ENCODE data around the gene ABHD8. TPM values are rescaled to one million over a fixed set of nuclear protein-coding genes. Genes with fewer than 3 reads are reported as not detected.
A peak's percentile ranks its signal among the peaks of the same experiment; 100 is the strongest.

The ABHD8 gene
- total RNA-seq, 2 donors from 2014 or later: 20.1 to 21.6 TPM

DNA sequence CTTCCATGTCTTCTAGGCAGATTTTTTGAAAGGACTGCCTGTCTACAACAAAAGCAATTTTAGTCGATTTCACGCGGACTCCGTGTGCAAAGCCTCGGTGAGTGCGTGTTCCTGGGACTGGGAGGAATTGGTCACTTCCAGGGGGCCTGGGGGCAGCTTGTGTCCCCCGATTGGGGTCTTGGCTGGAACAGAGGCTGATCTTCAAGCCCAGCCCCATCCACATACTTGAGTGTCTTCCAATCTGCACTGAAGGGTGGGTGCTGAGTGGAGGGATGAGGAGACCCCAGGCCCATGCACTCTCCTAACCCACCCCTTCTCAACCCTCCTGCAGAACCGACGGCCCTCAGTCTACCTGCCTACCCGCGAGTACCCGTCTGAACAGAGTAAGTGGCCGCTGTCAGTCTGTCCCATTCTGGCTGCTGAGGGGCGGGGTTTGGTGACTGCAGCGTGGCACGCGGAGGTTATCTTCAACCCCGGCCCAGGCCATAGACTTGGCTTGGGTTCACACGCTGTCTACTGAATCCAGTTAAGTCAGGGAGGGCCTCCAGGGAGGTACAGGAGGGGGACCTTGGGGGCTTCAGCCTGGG is 10.9 kb upstream of the ABHD8 start:
- Histone ChIP-seq H3K36me3 (no peaks in the 10 kb centered on the region), H3K27me3 (replicated peaks; ENCODE audit: insufficient read depth) (no peaks in the 10 kb centered on the region), H3K27ac (no peak overlapping the region), H3K4me1 (replicated peaks) (peaks cover 8% of the 10 kb centered on the region), H3K4me3 (no peak overlapping the region), H3K9me3 (no peaks in the 10 kb centered on the region)
- 92% methylated on average over 19 of the region's 19 CpGs for WGBS
- TF ChIP-seq POLR2A (IDR thresholded peaks at IDR 0.05): no peak
- TF ChIP-seq, protein P1, sequence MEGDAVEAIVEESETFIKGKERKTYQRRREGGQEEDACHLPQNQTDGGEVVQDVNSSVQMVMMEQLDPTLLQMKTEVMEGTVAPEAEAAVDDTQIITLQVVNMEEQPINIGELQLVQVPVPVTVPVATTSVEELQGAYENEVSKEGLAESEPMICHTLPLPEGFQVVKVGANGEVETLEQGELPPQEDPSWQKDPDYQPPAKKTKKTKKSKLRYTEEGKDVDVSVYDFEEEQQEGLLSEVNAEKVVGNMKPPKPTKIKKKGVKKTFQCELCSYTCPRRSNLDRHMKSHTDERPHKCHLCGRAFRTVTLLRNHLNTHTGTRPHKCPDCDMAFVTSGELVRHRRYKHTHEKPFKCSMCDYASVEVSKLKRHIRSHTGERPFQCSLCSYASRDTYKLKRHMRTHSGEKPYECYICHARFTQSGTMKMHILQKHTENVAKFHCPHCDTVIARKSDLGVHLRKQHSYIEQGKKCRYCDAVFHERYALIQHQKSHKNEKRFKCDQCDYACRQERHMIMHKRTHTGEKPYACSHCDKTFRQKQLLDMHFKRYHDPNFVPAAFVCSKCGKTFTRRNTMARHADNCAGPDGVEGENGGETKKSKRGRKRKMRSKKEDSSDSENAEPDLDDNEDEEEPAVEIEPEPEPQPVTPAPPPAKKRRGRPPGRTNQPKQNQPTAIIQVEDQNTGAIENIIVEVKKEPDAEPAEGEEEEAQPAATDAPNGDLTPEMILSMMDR (IDR thresholded peaks at IDR 0.05): no peak
- no peak for TF ChIP-seq POLR2AphosphoS5 (IDR thresholded peaks at IDR 0.05)
- no peak for DNase-seq (ENCODE audit: low spot score)
- intact Hi-C loops (cut with DNase I): no loop called here

DNA sequence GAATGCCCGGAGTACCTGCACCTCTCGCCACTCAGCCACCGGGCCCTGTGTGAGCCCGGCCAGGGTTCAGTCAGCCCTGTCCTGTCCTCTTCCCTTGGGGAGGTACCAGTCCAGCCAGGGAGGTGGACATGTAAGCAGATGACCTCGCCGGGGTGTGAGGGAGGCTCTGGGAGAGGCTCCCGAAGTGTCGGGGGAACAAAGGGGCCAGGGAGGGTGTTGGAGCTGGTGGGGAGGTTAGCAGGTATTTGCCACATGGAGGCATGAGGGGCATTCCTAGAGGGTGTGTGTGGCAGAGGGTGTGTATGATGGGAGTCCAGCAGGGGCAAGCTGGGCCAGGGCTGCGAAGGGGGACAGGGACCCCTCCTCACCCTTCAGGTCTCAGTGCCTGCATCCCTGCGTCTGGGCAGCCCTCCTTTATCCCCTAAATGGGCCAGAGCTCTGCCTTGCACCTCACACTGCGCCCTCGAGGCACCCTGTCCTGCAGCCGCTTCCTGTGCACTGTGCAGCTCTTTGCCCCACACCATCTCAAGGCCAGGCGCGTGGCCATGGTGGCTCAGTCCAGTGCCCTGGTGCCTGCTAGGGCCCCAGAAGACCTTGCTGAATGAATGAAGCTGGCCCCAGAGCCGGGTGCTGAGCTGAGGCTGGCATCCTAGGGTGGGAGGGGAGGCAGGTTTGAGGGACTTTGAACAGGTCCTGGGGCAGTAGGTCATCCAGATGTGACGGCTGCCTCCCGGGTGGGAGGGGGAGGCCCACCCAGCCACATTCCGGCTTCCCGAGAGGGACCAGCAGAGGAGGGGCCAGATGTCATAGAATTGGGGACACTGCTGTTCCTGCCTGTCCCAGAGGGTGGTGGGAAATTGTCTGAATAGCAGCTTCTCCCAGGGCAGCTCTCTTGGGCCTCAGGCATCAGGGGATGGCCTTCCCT is 9.2 kb upstream of the ABHD8 start:
- 80% methylated on average over 18 of the region's 20 CpGs for WGBS
- Histone ChIP-seq H3K36me3 (no peaks in the 10 kb centered on the region), H3K4me3 (no peak overlapping the region), H3K27me3 (replicated peaks; ENCODE audit: insufficient read depth) (no peaks in the 10 kb centered on the region), H3K9me3 (no peaks in the 10 kb centered on the region), H3K4me1 (replicated peaks) (peaks cover 8% of the 10 kb centered on the region), H3K27ac (no peak overlapping the region)
- DNase-seq (ENCODE audit: low spot score): no peak
- intact Hi-C loops (cut with DNase I): no loop called here
- TF ChIP-seq POLR2AphosphoS5 (IDR thresholded peaks at IDR 0.05) (no peak), POLR2A (IDR thresholded peaks at IDR 0.05) (no peak)
- TF ChIP-seq, protein P1 (IDR thresholded peaks at IDR 0.05): no peak

DNA sequence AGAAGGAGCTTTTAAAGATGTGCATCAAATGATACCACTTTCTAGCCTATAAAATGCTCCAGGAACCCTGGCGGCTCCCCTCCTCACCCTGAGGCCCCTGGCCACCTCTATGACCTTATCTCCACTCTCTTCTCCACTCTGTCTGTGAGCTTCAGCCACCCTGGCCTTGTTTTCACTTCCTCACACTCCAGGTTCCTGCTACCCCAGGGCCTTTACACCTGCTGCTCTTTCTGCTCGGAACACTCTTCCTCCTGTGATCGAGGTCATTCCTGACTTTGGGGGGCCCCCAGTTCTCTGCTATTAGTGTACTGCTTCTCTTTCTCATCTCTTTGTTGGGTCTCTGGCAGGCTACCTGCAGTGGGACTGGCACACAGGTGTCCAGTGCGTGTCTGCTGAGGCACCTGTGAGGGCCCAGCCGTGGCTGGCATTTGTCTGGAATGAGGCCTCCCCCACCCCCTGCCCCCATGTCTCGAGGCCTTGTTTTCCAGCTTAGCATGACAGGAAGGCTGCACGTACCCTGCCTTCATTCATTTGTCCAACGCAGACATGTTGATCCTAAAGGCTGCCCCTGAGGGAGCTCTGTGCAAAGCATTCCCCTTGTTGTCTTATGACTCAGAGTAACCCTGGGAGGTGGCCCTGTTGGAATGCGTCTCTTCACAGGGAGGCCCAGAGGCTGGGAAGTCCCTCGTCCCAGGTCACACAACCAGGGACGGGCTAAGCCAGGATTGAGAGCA is 8.4 kb upstream of the ABHD8 start:
- no peak overlapping the region for H3K4me3 ChIP-seq
- TF ChIP-seq POLR2AphosphoS5 (IDR thresholded peaks at IDR 0.05) (no peak), POLR2A (IDR thresholded peaks at IDR 0.05) (no peak)
- TF ChIP-seq, protein P1 (IDR thresholded peaks at IDR 0.05): no peak
- intact Hi-C loops (cut with DNase I): no loop called here
- H3K27me3 ChIP-seq (replicated peaks; ENCODE audit: insufficient read depth): no peaks in the 10 kb centered on the region
- H3K9me3 ChIP-seq: no peaks in the 10 kb centered on the region
- no peak for DNase-seq (ENCODE audit: low spot score)
- 73% methylated on average over 11 of the region's 11 CpGs for WGBS
- peaks cover 9% of the 10 kb centered on the region for H3K4me1 ChIP-seq (replicated peaks)
- H3K27ac ChIP-seq: no peak overlapping the region
- no peaks in the 10 kb centered on the region for H3K36me3 ChIP-seq

DNA sequence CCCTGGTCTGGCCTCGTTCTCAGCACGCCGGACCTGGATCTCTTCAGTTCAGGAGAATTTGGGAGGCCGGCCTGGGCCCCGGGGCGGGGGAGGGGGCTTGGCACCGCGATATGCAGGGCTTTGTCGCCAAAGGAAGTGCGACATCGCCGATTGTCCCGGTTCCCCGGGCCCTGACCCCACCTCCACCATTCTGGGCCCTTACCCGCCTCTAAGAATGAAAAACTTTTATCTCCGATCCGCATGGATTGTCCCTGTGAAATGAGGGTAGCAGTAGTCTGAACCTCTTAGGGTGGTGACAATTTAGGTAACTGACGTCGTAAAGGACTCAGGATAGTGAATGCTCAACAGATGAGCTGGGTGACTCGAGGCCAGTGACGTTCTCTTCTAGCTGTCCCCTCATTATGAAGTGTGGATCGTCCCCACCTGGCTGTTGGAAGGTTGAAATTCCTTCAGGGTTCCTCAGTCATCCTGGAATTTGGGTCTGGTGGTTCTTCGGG is 6.8 kb upstream of the ABHD8 start:
- Histone ChIP-seq H3K27ac (peak overlapping the region; percentile 52 to 69), H3K9me3 (no peaks in the 10 kb centered on the region), H3K36me3 (no peaks in the 10 kb centered on the region), H3K4me3 (peak overlapping the region; percentile 77 to 88), H3K4me1 (replicated peaks) (peaks cover 11% of the 10 kb centered on the region), H3K27me3 (replicated peaks; ENCODE audit: insufficient read depth) (no peaks in the 10 kb centered on the region)
- intact Hi-C loops (cut with DNase I): no loop called here
- TF ChIP-seq, protein P1 (IDR thresholded peaks at IDR 0.05): no peak
- TF ChIP-seq POLR2AphosphoS5 (IDR thresholded peaks at IDR 0.05): no peak
- TF ChIP-seq POLR2A (IDR thresholded peaks at IDR 0.05): no peak
- no peak for DNase-seq (ENCODE audit: low spot score)
- 7% methylated on average over 15 of the region's 23 CpGs for WGBS
